Mesenchymal stem cell (in vitro differentiated cells and primary cell): ENCODE measurements around the gene JAGN1.
A peak's percentile ranks its signal among the peaks of the same experiment; 100 is the strongest.

Experiments
- DNase-seq: peaks from one replicate; pipeline ENCODE4 v3.0.0-alpha.2; 2013
- H2AFZ ChIP-seq: one replicate; pipeline ENCODE4 v1.6.1; 2013; ENCODE audit warnings: low read depth, mild to moderate bottlenecking, control low read depth, inconsistent platforms, low read length, moderate library complexity
- H2AK5ac ChIP-seq: 2 replicates; pipeline ENCODE4 v1.6.1; 2013; ENCODE audit warnings: low read length, moderate library complexity, mild to moderate bottlenecking, inconsistent platforms; ENCODE audit not compliant: severe bottlenecking
- H2BK120ac ChIP-seq: one replicate; pipeline ENCODE4 v1.6.1; 2013; ENCODE audit warnings: low read depth, mild to moderate bottlenecking, inconsistent platforms, low read length, moderate library complexity
- H2BK12ac ChIP-seq, 2 experiments: one replicate each; pipeline ENCODE4 v1.6.1; 2013; ENCODE audit warnings: inconsistent platforms in 2 of 2, low read length in 2 of 2, mild to moderate bottlenecking in 2 of 2, moderate library complexity in 2 of 2, control low read depth in 1 of 2
- H2BK15ac ChIP-seq: one replicate; pipeline ENCODE4 v1.6.1; 2013; ENCODE audit warnings: mild to moderate bottlenecking, low read depth, inconsistent platforms; ENCODE audit not compliant: poor library complexity, severe bottlenecking
- H2BK5ac ChIP-seq: 2 replicates; pipeline ENCODE4 v1.6.1; 2013; ENCODE audit warnings: low read depth, mild to moderate bottlenecking, low read length, control low read depth, inconsistent platforms; ENCODE audit not compliant: poor library complexity, severe bottlenecking
- H3K14ac ChIP-seq, 2 experiments: one replicate each; pipeline ENCODE4 v1.6.1; 2013; ENCODE audit warnings: inconsistent platforms in 2 of 2, low read length in 2 of 2, control low read depth in 1 of 2, mild to moderate bottlenecking in 1 of 2, moderate library complexity in 1 of 2
- H3K18ac ChIP-seq, 2 experiments: one replicate each; pipeline ENCODE4 v1.6.1; 2013; ENCODE audit warnings: inconsistent platforms in 2 of 2, low read length in 2 of 2, control low read depth in 1 of 2, low read depth in 1 of 2, mild to moderate bottlenecking in 1 of 2
- H3K23ac ChIP-seq, 2 experiments: one replicate each; pipeline ENCODE4 v1.6.1; 2013; ENCODE audit warnings: inconsistent platforms in 2 of 2, low read length in 2 of 2, mild to moderate bottlenecking in 2 of 2, moderate library complexity in 2 of 2, control low read depth in 1 of 2
- H3K27ac ChIP-seq: 2 replicates; pipeline ENCODE4 v1.5.1; 2013; ENCODE audit warnings: mild to moderate bottlenecking, moderate library complexity, low read length, control low read depth, inconsistent platforms; ENCODE audit not compliant: poor library complexity, severe bottlenecking
- H3K27me3 ChIP-seq, 2 experiments: 2 replicates each; pipeline versions ENCODE4 v1.6.1 to v1.7.0; 2013; ENCODE audit warnings: low read length in 2 of 2, mild to moderate bottlenecking in 2 of 2, moderate library complexity in 2 of 2, control low read depth in 1 of 2, inconsistent platforms in 1 of 2; ENCODE audit not compliant: control insufficient read depth in 1 of 2, insufficient read depth in 1 of 2
- H3K36me3 ChIP-seq, 2 experiments: 2 replicates each; pipeline versions ENCODE4 v1.6.1 to v1.7.0; 2013; ENCODE audit warnings: low read length in 2 of 2, control low read depth in 1 of 2, inconsistent platforms in 1 of 2, low read depth in 1 of 2, mild to moderate bottlenecking in 1 of 2; ENCODE audit not compliant: insufficient read depth in 2 of 2, control insufficient read depth in 1 of 2
- H3K4ac ChIP-seq, 2 experiments: one replicate each; pipeline ENCODE4 v1.6.1; 2013; ENCODE audit warnings: inconsistent platforms in 2 of 2, low read length in 2 of 2, mild to moderate bottlenecking in 2 of 2, moderate library complexity in 2 of 2, control low read depth in 1 of 2, low read depth in 1 of 2
- H3K4me1 ChIP-seq: 2 replicates; pipeline ENCODE4 v1.6.1; 2013; ENCODE audit warnings: low read depth, low read length, control low read depth; ENCODE audit not compliant: control insufficient read depth, insufficient read depth
- H3K4me2 ChIP-seq: 2 replicates; pipeline ENCODE4 v1.6.1; 2013; ENCODE audit warnings: low read length, mild to moderate bottlenecking, inconsistent platforms; ENCODE audit not compliant: poor library complexity, severe bottlenecking
- H3K4me3 ChIP-seq, 2 experiments: 2 replicates each; pipeline versions ENCODE4 v1.5.1 to v1.7.0; 2013; ENCODE audit warnings: low read length in 2 of 2, mild to moderate bottlenecking in 2 of 2, control low read depth in 1 of 2, low read depth in 1 of 2; ENCODE audit not compliant: insufficient read depth in 1 of 2
- H3K79me1 ChIP-seq: replicated peaks from 2 replicates; pipeline ENCODE4 v1.6.1; 2013; ENCODE audit warnings: mild to moderate bottlenecking, control low read depth, low read length, inconsistent platforms; ENCODE audit not compliant: poor library complexity, severe bottlenecking
- H3K9ac ChIP-seq: 2 replicates; pipeline ENCODE4 v1.7.0; 2013; ENCODE audit warnings: mild to moderate bottlenecking, low read length, moderate library complexity
- H3K9me3 ChIP-seq: 2 replicates; pipeline ENCODE4 v1.7.0; 2013; ENCODE audit warnings: mild to moderate bottlenecking, low read length; ENCODE audit not compliant: control insufficient read depth
- H4K8ac ChIP-seq: one replicate; pipeline ENCODE4 v1.6.1; 2013; ENCODE audit warnings: inconsistent platforms, mild to moderate bottlenecking, low read length, moderate library complexity
- H4K91ac ChIP-seq: one replicate; pipeline ENCODE4 v1.6.1; 2013; ENCODE audit warnings: mild to moderate bottlenecking, low read length, inconsistent platforms
- WGBS: methylation state at CpG from one replicate; pipeline ENCODE4 v1.1.7; 2013; ENCODE audit warnings: mixed read lengths; 5-methylcytosine and 5-hydroxymethylcytosine counted together

The JAGN1 gene

DNA sequence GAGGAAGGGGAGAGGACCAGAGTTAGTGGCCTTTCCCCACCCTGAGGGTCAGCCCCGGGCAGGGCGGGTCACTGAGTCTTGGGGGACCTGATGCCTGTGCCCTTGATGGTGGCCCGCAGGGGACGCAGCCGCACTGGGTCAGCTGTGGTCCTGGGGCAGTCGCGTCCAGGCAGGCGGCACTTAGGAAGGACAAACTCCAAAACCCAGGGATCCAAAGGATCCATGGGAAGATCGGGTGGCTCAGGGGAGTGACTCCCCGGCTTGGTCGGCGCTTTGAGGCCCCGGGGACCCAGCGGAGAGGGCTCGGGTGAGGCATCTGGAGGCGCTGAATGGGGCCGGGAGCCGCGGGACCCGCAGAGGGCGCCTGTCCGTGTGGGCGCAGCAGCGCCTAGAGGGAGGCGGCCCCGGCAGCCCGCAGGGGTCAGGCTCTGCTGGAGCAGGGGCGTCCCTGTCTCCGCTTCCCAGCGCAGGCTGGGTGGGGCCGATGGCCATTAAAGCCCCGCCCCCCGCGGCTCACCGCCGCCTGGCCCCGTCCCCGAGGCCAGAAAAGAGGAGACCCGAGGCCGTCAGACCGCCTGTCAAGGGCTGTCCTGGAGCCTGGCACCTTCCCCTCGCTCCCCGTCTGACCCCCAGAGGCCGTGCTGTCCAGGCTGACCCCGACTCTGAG is 27.9 kb upstream of the JAGN1 start:
- no peak overlapping the region for H3K27ac ChIP-seq
- H3K9ac ChIP-seq: peak overlapping the region; percentile 43
- H2AFZ ChIP-seq: peak overlapping the region; percentile 21
- H4K91ac ChIP-seq: peak overlapping the region; percentile 94
- H3K4me2 ChIP-seq: peak overlapping the region; percentile 34
- H3K23ac ChIP-seq: no peak overlapping the region
- H3K14ac ChIP-seq: peak overlapping the region in 1 of 2 experiments; percentile 85
- H3K18ac ChIP-seq: peak overlapping the region; percentile 87 to 90
- H3K4ac ChIP-seq: peak overlapping the region; percentile 61 to 95
- peak overlapping the region; percentile 98 for H4K8ac ChIP-seq
- H3K79me1 ChIP-seq: no peaks in the 10 kb centered on the region
- peak overlapping the region; percentile 16 to 49 for H2BK12ac ChIP-seq
- no peaks in the 10 kb centered on the region for H3K36me3 ChIP-seq
- H2BK15ac ChIP-seq: peak overlapping the region; percentile 90
- no peak overlapping the region for H2AK5ac ChIP-seq
- H2BK5ac ChIP-seq: no peak overlapping the region
- peaks cover 22% of the 10 kb centered on the region for H3K4me1 ChIP-seq
- H3K4me3 ChIP-seq: peak overlapping the region in 1 of 2 experiments; percentile 24
- peak overlapping the region; percentile 11 for H2BK120ac ChIP-seq
- no peaks in the 10 kb centered on the region for H3K27me3 ChIP-seq
- no peaks in the 10 kb centered on the region for H3K9me3 ChIP-seq
- WGBS: 11% methylated on average over 45 of the region's 45 CpGs
- peak; percentile 73 for DNase-seq

DNA sequence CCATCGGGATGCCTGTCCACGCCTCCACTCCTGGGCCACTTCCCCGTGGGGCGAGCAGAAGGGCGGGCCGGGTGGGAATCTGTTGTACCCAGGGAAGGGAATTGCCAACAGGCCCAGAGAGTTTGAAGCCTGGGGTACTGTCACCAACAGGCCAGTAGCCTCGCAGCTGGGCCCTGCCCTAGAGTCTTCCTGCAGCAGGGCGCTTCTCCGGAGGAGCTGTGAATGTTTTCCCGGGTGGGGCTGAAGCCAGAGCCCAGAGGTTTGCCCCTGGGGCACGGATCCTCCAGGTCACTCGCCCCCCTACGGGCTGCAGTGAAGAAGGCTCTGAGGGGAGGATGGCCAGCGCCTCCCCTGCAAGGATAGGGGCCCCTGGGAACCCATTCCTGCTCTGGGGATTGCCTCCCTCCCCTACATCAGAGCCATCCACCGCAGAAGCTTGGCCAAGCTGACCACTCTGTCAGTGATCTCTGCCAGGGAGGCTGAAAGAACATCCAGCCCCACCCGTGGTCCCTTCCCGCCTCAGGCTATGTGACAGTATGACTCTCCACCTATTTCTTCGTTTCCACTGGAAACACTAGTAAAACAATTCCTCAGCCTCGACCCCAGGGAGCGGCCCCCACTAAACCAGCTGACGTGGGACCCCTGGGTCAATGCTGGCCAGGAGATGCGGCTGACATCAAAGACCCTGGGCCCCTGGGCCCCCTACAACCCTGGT is 27.2 kb upstream of the JAGN1 start:
- no peak overlapping the region for H2AFZ ChIP-seq
- 70% methylated on average over 22 of the region's 22 CpGs for WGBS
- no peaks in the 10 kb centered on the region for H3K27me3 ChIP-seq
- H3K23ac ChIP-seq: no peak overlapping the region
- H4K91ac ChIP-seq: peak overlapping the region; percentile 63
- peaks cover 22% of the 10 kb centered on the region for H3K4me1 ChIP-seq
- H3K18ac ChIP-seq: peak overlapping the region; percentile 26 to 90
- H3K36me3 ChIP-seq: no peaks in the 10 kb centered on the region
- no peak overlapping the region for H3K27ac ChIP-seq
- H3K14ac ChIP-seq: peak overlapping the region in 1 of 2 experiments; percentile 85
- peak overlapping the region; percentile 43 for H3K9ac ChIP-seq
- DNase-seq: no peak
- peak overlapping the region; percentile 97 for H4K8ac ChIP-seq
- peak overlapping the region in 1 of 2 experiments; percentile 95 for H3K4ac ChIP-seq
- H2BK120ac ChIP-seq: no peak overlapping the region
- no peak overlapping the region for H2BK5ac ChIP-seq
- no peaks in the 10 kb centered on the region for H3K79me1 ChIP-seq
- peak overlapping the region; percentile 93 for H2BK15ac ChIP-seq
- H2BK12ac ChIP-seq: peak overlapping the region; percentile 2 to 70
- peak overlapping the region in 1 of 2 experiments; percentile 24 for H3K4me3 ChIP-seq
- no peaks in the 10 kb centered on the region for H3K9me3 ChIP-seq
- H2AK5ac ChIP-seq: peak overlapping the region; percentile 56
- no peak overlapping the region for H3K4me2 ChIP-seq

DNA sequence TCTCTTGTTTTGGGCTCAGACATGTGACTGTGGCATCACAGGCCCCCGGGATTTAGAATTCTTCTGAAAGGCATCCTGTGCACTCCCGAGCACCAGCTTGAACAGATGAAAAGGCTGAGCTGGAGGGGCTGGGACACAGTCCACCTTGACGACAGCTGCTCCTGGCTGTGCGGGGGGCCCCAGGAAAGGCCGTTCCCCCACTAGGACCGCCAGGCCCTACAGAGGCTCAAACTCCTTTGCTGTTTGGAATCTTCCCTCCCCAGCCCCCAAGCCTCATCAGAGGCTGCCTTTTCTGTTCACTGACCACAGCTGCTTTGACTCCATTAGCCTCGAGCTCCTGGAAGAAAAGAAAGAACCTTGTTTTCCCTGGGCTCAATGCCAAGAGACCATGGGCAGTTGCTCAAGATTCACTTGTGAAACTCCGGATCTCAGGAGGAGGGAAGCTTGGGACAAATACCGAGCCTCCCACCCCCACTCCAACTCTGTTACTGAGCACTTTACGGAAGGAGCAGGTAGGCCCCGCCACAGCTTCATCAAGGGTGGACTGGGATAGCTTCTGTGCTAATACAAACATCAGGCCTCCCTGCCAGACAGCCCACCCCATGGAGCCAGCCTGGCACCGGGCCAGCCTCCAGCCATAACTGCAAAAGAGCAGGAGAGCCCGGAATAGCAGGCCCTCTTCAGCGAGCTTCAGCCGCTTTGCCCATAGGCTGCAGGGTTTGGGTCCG is 26.0 kb upstream of the JAGN1 start:
- Histone ChIP-seq H4K91ac (peak overlapping the region; percentile 98), H3K18ac (peak overlapping the region; percentile 67 to 96), H3K4me3 (peak overlapping the region in 1 of 2 experiments; percentile 24), H3K9ac (peak overlapping the region; percentile 47), H2BK12ac (peak overlapping the region; percentile 67 to 86), H2AK5ac (no peak overlapping the region), H3K36me3 (no peaks in the 10 kb centered on the region), H3K14ac (no peak overlapping the region), H3K4ac (peak overlapping the region; percentile 64 to 97), H2AFZ (peak overlapping the region; percentile 48), H2BK5ac (no peak overlapping the region), H3K23ac (no peak overlapping the region), H3K4me1 (peaks cover 22% of the 10 kb centered on the region), H3K9me3 (no peaks in the 10 kb centered on the region), H3K79me1 (no peaks in the 10 kb centered on the region), H3K27ac (peak overlapping the region; percentile 50), H4K8ac (peak overlapping the region; percentile 94), H3K4me2 (peak overlapping the region; percentile 7), H2BK120ac (peak overlapping the region; percentile 89), H3K27me3 (no peaks in the 10 kb centered on the region), H2BK15ac (peak overlapping the region; percentile 98)
- WGBS: 71% methylated on average over 15 of the region's 16 CpGs
- DNase-seq: peak; percentile 95
